Astrocyte of the spinal cord (primary cell): Measurements from ENCODE around the gene ARHGEF26.

Source experiments
- DNase-seq: peaks from one replicate; pipeline ENCODE4 v3.0.0; 2011; ENCODE audit warnings: low read depth, low spot score
- H3K4me3 ChIP-seq: 2 replicates; pipeline ENCODE4 v1.5.1; 2011; ENCODE audit warnings: low read depth, mild to moderate bottlenecking, low read length, moderate library complexity
- CTCF ChIP-seq: IDR thresholded peaks from 2 replicates; pipeline ENCODE4 v1.5.1; 2012; ENCODE audit warnings: low read depth, mild to moderate bottlenecking, low read length, inconsistent platforms
- in situ Hi-C: cut with HindIII; loops from 2 replicates; pipeline ENCODE4 v1.10.0; 2017; ENCODE audit warnings: low sequenced_read_pairs

The ARHGEF26 gene

GRCh38 chr3:154280161-154280560, 159.0 kb downstream of the ARHGEF26 start:
- DNase-seq: no peak
- TF ChIP-seq CTCF: no peak
- no peak overlapping the region for H3K4me3 ChIP-seq
- in situ Hi-C loops: no loop called here

GRCh38 chr3:154285221-154285620, 164.0 kb downstream of the ARHGEF26 start:
- DNase-seq: no peak
- in situ Hi-C loops: no loop called here
- H3K4me3 ChIP-seq: no peak overlapping the region
- TF ChIP-seq CTCF: no peak

GRCh38 chr3:154290187-154290586, 169.0 kb downstream of the ARHGEF26 start:
- no peak for DNase-seq
- H3K4me3 ChIP-seq: no peak overlapping the region
- TF ChIP-seq CTCF: no peak
- in situ Hi-C loops: no loop called here

- in situ Hi-C loops: no loop called here
- H3K4me3 ChIP-seq: no peak overlapping the region
- no peak for TF ChIP-seq CTCF
- no peak for DNase-seq
Measured at GRCh38 chr3:154294016-154294415, 172.8 kb downstream of the ARHGEF26 start.

- in situ Hi-C loops: no loop called here
- DNase-seq: no peak
- no peak overlapping the region for H3K4me3 ChIP-seq
- no peak for TF ChIP-seq CTCF
Measured at GRCh38 chr3:154301561-154301960, 180.4 kb downstream of the ARHGEF26 start.

GRCh38 chr3:154304116-154304786, 183.1 kb downstream of the ARHGEF26 start:
- DNase-seq: no peak
- in situ Hi-C loops: no loop called here
- H3K4me3 ChIP-seq: no peak overlapping the region
- no peak for TF ChIP-seq CTCF

- in situ Hi-C loops: no loop called here
- no peak for TF ChIP-seq CTCF
- no peak for DNase-seq
- H3K4me3 ChIP-seq: no peak overlapping the region
Measured at GRCh38 chr3:154304936-154305335, 183.7 kb downstream of the ARHGEF26 start.
